HepG2 (cell line): ENCODE data around the gene CLPSL2. TPM values are rescaled to one million over a fixed set of nuclear protein-coding genes. Genes with fewer than 3 reads are reported as not detected.

Source experiments
- ARNTL ChIP-seq: sonication (generic); formaldehyde crosslinking; IDR thresholded peaks from 2 replicates; pipeline ENCODE4 v1.4.0; 2020; ENCODE audit warnings: mild to moderate bottlenecking, missing genetic modification reagents
- CCDC6 ChIP-seq: sonication (generic); formaldehyde crosslinking; IDR thresholded peaks from 2 replicates; pipeline ENCODE4 v1.8.1; 2022; ENCODE audit warnings: mild to moderate bottlenecking, missing genetic modification reagents, moderate library complexity
- GLI4 ChIP-seq: sonication (generic); formaldehyde crosslinking; IDR thresholded peaks from 2 replicates; pipeline ENCODE4 v1.5.1; 2020; ENCODE audit warnings: missing genetic modification reagents, mild to moderate bottlenecking, moderate library complexity, borderline replicate concordance
- KDM1A ChIP-seq: IDR thresholded peaks from 2 replicates; pipeline ENCODE4 v1.6.1; 2016; ENCODE audit warnings: missing compliant biosample characterization
- KMT2B ChIP-seq: IDR thresholded peaks from 2 replicates; pipeline ENCODE4 v1.6.1; 2016; ENCODE audit warnings: missing genetic modification reagents, missing compliant biosample characterization
- MEF2D ChIP-seq: sonication (generic); formaldehyde crosslinking; IDR thresholded peaks from 2 replicates; pipeline ENCODE4 v1.5.1; 2020; ENCODE audit warnings: mild to moderate bottlenecking, missing genetic modification reagents
- MIER3 ChIP-seq: IDR thresholded peaks from 2 replicates; pipeline ENCODE4 v1.6.1; 2016; ENCODE audit warnings: missing compliant biosample characterization, borderline replicate concordance
- ZNF230 ChIP-seq: sonication (generic); formaldehyde crosslinking; IDR thresholded peaks from 2 replicates; pipeline ENCODE4 v1.4.0; 2020; ENCODE audit warnings: mild to moderate bottlenecking, missing genetic modification reagents
- ZNF556 ChIP-seq: sonication (generic); formaldehyde crosslinking; IDR thresholded peaks from 2 replicates; pipeline ENCODE4 v1.4.0; 2020; ENCODE audit warnings: mild to moderate bottlenecking, missing genetic modification reagents, borderline replicate concordance
- ZNF605 ChIP-seq: sonication (generic); formaldehyde crosslinking; IDR thresholded peaks from 2 replicates; pipeline ENCODE4 v1.8.0; 2022; ENCODE audit warnings: mild to moderate bottlenecking, missing genetic modification reagents
- ZNF768 ChIP-seq: sonication (generic); formaldehyde crosslinking; IDR thresholded peaks from 2 replicates; pipeline ENCODE4 v1.4.0; 2020; ENCODE audit warnings: missing genetic modification reagents
- ZNF839 ChIP-seq: sonication (generic); formaldehyde crosslinking; IDR thresholded peaks from 2 replicates; pipeline ENCODE4 v1.4.0; 2020; ENCODE audit warnings: missing genetic modification reagents, mild to moderate bottlenecking, borderline replicate concordance
- polyA plus RNA-seq, 8 experiments: library from polyadenylated mRNA; depleted of rRNA in 3 of 8; stranded (reverse) in 7 of 8; unstranded in 1 of 8; fragments of >200 nt; fragmentation: Illumina TruSeq in 4 of 8; extraction: Trizol in 4 of 8; gene quantifications; 2 replicates each; pipeline versions ENCODE4 v1.2.1 to v1.2.3, GENCODE V29; 2011 to 2016; ENCODE audit warnings: low read depth in 4 of 8, missing spikeins in 1 of 8, mixed read lengths in 1 of 8; ENCODE audit not compliant: insufficient read depth in 1 of 8
- total RNA-seq, 5 experiments: library from RNA; depleted of rRNA; stranded (reverse); fragments of >200 nt; fragmentation: Illumina TruSeq; extraction: Trizol; gene quantifications; 2 replicates each; pipeline ENCODE4 v1.2.3, GENCODE V29; 2016; ENCODE audit warnings: low read depth in 1 of 5
- TF ChIP-seq, protein P1 (sequence below): IDR thresholded peaks from 2 replicates; pipeline ENCODE4 v1.6.1; 2012; ENCODE audit warnings: inconsistent platforms
- TF ChIP-seq, protein P2 (sequence below), 2 experiments: fragments of 450-650 bp in 1 of 2; sonication (generic) in 1 of 2; formaldehyde crosslinking in 1 of 2; IDR thresholded peaks; 2 replicates each; pipeline versions ENCODE4 v1.6.1 to v1.8.0; 2016 to 2022; ENCODE audit warnings: antibody characterized with exemption in 1 of 2, mild to moderate bottlenecking in 1 of 2, missing genetic modification reagents in 1 of 2
- TF ChIP-seq, protein P3 (sequence below): sonication (generic); formaldehyde crosslinking; IDR thresholded peaks from 2 replicates; pipeline ENCODE4 v1.5.1; 2020; ENCODE audit warnings: missing genetic modification reagents, mild to moderate bottlenecking, borderline replicate concordance
- TF ChIP-seq, protein P4 (sequence below): sonication (generic); formaldehyde crosslinking; IDR thresholded peaks from 2 replicates; pipeline ENCODE4 v1.9.0; 2021; ENCODE audit warnings: missing genetic modification reagents, borderline replicate concordance

CLPSL2 gene
- total and polyA plus RNA-seq, 2 of the 13 experiments (the other 11 are each of a cell fraction or from before 2014, with no cell fraction given), result not detected

DNA sequence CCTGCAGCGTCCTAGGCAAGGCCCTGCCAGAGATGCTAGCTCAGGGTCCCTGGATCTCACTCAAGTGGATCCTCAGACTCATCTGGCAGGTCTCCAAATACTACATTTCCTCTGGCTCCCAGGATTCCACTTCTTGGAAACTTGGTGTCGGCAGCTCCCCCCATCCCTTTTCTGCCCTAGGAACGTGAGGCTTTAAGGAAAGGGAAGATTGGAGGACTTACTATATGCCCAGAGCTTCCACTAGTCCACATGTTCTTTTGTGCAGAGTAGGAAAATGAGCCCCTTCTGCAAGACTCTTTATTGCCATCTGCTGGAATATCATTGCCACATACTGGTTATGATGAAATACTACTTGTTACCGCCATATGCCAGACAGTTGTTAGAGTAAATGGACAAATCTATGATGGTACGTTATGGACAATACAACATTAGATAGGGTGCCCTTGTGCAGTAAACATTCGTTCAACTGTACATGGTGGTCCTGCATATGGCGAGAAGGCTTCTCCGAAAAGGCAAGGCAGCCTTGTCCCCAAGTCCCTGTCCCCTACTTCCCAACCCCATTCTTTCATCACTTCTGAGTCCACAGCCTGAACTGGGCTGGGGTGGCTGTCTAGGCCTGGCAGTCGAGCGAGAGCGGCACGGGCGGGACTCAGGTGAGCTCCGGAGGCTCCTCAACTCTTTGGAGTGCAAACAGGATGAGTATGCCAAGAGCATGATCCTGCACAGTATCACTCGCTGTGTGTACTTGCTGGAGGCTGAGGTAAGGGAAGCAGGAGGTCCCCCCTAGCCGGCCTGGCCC lies 38.8 kb upstream of the CLPSL2 start (continued):
- TF ChIP-seq MIER3 (CRISPR knock-in tag) (peak; percentile 49; the same call in 1 of the 2 replicates), ZNF556 (peak; percentile 53; the same call in 1 of the 2 replicates), CCDC6 (0 out of 2 replicates have a peak, but pooled peaks have one; percentile 62), ZNF839 (no peak), MEF2D (CRISPR knock-in tag) (0 out of 2 replicates have a peak, but pooled peaks have one; percentile 12), GLI4 (CRISPR knock-in tag) (no peak), KMT2B (CRISPR knock-in tag) (0 out of 2 replicates have a peak, but pooled peaks have one; percentile 58), ZNF230 (no peak), ZNF768 (CRISPR knock-in tag) (peak; percentile 33; the same call in 1 of the 2 replicates), ZNF605 (CRISPR knock-in tag) (no peak), ARNTL (0 out of 2 replicates have a peak, but pooled peaks have one; percentile 38), KDM1A (CRISPR knock-in tag) (no peak)
- TF ChIP-seq, protein P1, sequence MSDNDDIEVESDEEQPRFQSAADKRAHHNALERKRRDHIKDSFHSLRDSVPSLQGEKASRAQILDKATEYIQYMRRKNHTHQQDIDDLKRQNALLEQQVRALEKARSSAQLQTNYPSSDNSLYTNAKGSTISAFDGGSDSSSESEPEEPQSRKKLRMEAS, result peak; percentile 34; the same call in 1 of the 2 replicates
- TF ChIP-seq, protein P2, sequence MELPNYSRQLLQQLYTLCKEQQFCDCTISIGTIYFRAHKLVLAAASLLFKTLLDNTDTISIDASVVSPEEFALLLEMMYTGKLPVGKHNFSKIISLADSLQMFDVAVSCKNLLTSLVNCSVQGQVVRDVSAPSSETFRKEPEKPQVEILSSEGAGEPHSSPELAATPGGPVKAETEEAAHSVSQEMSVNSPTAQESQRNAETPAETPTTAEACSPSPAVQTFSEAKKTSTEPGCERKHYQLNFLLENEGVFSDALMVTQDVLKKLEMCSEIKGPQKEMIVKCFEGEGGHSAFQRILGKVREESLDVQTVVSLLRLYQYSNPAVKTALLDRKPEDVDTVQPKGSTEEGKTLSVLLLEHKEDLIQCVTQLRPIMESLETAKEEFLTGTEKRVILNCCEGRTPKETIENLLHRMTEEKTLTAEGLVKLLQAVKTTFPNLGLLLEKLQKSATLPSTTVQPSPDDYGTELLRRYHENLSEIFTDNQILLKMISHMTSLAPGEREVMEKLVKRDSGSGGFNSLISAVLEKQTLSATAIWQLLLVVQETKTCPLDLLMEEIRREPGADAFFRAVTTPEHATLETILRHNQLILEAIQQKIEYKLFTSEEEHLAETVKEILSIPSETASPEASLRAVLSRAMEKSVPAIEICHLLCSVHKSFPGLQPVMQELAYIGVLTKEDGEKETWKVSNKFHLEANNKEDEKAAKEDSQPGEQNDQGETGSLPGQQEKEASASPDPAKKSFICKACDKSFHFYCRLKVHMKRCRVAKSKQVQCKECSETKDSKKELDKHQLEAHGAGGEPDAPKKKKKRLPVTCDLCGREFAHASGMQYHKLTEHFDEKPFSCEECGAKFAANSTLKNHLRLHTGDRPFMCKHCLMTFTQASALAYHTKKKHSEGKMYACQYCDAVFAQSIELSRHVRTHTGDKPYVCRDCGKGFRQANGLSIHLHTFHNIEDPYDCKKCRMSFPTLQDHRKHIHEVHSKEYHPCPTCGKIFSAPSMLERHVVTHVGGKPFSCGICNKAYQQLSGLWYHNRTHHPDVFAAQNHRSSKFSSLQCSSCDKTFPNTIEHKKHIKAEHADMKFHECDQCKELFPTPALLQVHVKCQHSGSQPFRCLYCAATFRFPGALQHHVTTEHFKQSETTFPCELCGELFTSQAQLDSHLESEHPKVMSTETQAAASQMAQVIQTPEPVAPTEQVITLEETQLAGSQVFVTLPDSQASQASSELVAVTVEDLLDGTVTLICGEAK (IDR thresholded peaks at IDR 0.05), result no peak
- TF ChIP-seq, protein P2 (CRISPR knock-in tag; IDR thresholded peaks at IDR 0.05), result peak; percentile 37; the same call in 1 of the 2 replicates
- TF ChIP-seq, protein P3, sequence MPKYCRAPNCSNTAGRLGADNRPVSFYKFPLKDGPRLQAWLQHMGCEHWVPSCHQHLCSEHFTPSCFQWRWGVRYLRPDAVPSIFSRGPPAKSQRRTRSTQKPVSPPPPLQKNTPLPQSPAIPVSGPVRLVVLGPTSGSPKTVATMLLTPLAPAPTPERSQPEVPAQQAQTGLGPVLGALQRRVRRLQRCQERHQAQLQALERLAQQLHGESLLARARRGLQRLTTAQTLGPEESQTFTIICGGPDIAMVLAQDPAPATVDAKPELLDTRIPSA (CRISPR knock-in tag), result no peak
- TF ChIP-seq, protein P4, sequence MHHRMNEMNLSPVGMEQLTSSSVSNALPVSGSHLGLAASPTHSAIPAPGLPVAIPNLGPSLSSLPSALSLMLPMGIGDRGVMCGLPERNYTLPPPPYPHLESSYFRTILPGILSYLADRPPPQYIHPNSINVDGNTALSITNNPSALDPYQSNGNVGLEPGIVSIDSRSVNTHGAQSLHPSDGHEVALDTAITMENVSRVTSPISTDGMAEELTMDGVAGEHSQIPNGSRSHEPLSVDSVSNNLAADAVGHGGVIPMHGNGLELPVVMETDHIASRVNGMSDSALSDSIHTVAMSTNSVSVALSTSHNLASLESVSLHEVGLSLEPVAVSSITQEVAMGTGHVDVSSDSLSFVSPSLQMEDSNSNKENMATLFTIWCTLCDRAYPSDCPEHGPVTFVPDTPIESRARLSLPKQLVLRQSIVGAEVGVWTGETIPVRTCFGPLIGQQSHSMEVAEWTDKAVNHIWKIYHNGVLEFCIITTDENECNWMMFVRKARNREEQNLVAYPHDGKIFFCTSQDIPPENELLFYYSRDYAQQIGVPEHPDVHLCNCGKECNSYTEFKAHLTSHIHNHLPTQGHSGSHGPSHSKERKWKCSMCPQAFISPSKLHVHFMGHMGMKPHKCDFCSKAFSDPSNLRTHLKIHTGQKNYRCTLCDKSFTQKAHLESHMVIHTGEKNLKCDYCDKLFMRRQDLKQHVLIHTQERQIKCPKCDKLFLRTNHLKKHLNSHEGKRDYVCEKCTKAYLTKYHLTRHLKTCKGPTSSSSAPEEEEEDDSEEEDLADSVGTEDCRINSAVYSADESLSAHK, result no peak
